Mesendoderm (in vitro differentiated cells): ENCODE data around the gene KANK4.

Source experiments
- DNase-seq: peaks from one replicate; pipeline ENCODE4 v3.0.0; 2013
- H2AK5ac ChIP-seq: 2 replicates; pipeline ENCODE4 v1.6.1; 2013; ENCODE audit warnings: low read length, inconsistent platforms
- H2BK120ac ChIP-seq: 2 replicates; pipeline ENCODE4 v1.6.1; 2013; ENCODE audit warnings: low read depth, mild to moderate bottlenecking, low read length, moderate library complexity, mixed read lengths
- H2BK15ac ChIP-seq: replicated peaks from 2 replicates; pipeline ENCODE4 v1.6.1; 2013; ENCODE audit warnings: low read depth, mild to moderate bottlenecking, moderate library complexity
- H2BK5ac ChIP-seq: 2 replicates; pipeline ENCODE4 v1.6.1; 2013; ENCODE audit warnings: low read length, inconsistent platforms
- H3K18ac ChIP-seq: 2 replicates; pipeline ENCODE4 v1.6.1; 2013; ENCODE audit warnings: mild to moderate bottlenecking, low read length, mixed read lengths
- H3K23ac ChIP-seq: one replicate; pipeline ENCODE4 v1.6.1; 2013; ENCODE audit warnings: low read length
- H3K27ac ChIP-seq: 2 replicates; pipeline ENCODE4 v1.5.1; 2013; ENCODE audit warnings: low read depth, mild to moderate bottlenecking, inconsistent platforms, low read length, moderate library complexity
- H3K27me3 ChIP-seq: 2 replicates; pipeline ENCODE4 v1.6.1; 2013; ENCODE audit warnings: low read length, control low read depth, mild to moderate bottlenecking, inconsistent platforms; ENCODE audit not compliant: insufficient read depth, poor library complexity
- H3K36me3 ChIP-seq: 2 replicates; pipeline ENCODE4 v1.6.1; 2013; ENCODE audit warnings: low read length, inconsistent platforms; ENCODE audit not compliant: control insufficient read depth, insufficient read depth
- H3K4ac ChIP-seq: one replicate; pipeline ENCODE4 v1.6.1; 2013; ENCODE audit warnings: low read depth, mild to moderate bottlenecking, low read length, moderate library complexity
- H3K4me1 ChIP-seq: 2 replicates; pipeline ENCODE4 v1.6.1; 2013; ENCODE audit warnings: low read depth, low read length, inconsistent platforms; ENCODE audit not compliant: control insufficient read depth
- H3K4me2 ChIP-seq: 2 replicates; pipeline ENCODE4 v1.6.1; 2013; ENCODE audit warnings: low read length
- H3K4me3 ChIP-seq: 2 replicates; pipeline ENCODE4 v1.5.1; 2013; ENCODE audit warnings: mild to moderate bottlenecking, low read length
- H3K56ac ChIP-seq: one replicate; pipeline ENCODE4 v1.6.1; 2013; ENCODE audit warnings: low read length
- H3K79me1 ChIP-seq: 2 replicates; pipeline ENCODE4 v1.6.1; 2013; ENCODE audit warnings: low read length, inconsistent platforms
- H3K79me2 ChIP-seq: 2 replicates; pipeline ENCODE4 v1.6.1; 2013; ENCODE audit warnings: mild to moderate bottlenecking, low read length; ENCODE audit not compliant: control insufficient read depth, insufficient read depth
- H3K9ac ChIP-seq: 2 replicates; pipeline ENCODE4 v1.6.1; 2013; ENCODE audit warnings: low read length, inconsistent platforms
- H4K5ac ChIP-seq: one replicate; pipeline ENCODE4 v1.6.1; 2013; ENCODE audit warnings: low read length
- H4K8ac ChIP-seq: one replicate; pipeline ENCODE4 v1.6.1; 2013; ENCODE audit warnings: low read depth, mild to moderate bottlenecking, control low read depth, low read length, moderate library complexity
- WGBS: extraction: QIAGEN DNeasy Blood & Tissue Kit; methylation state at CpG from one replicate; pipeline ENCODE4 v1.1.7; 2013; ENCODE audit warnings: low lambda C conversion rate, missing lambda C conversion rate; ENCODE audit not compliant: insufficient coverage; ENCODE audit errors: extremely low coverage; 5-methylcytosine and 5-hydroxymethylcytosine counted together

Gene KANK4

DNA sequence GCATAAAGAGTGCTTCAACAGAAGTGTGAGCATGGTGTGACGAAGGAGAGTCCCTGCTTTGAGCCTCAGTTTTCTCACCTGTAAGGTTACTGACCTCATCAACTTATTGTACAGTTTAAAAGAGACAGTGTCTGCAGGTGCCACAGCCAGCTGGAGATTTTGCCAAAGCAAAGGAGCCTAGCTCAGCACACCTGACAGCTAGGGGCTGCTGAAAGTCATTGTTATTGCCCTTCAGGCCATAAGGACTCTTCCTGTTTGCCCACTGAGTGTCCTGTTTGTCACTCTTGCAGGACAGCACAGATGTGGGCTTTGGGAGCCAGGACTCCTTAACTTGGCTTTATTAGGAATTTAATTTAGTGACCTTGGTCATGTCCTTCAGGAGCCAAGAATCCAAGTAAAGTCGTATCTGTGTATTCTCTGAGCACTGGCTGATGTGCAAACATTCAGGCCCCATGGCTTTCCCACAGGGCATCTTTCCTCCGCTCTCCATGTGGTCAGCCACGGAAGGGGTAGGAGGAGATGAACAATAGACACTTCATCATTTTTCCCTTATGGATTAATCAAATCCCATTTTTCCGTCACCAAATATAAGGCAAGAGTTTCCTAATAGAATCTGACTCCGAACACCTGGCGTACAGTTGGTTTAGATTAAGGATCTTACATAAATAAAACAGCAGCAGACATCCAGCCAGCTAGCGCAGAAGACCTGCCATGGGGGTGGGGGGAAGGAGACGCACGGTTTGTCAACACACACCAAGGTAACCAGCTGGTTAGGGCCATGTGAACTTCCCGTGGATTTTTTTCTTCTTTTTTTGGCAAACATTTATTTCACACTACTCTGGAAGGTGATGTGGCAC, 43.1 kb upstream of the KANK4 start:
- no peak overlapping the region for H2BK120ac ChIP-seq
- H4K5ac ChIP-seq: no peak overlapping the region
- no peaks in the 10 kb centered on the region for H3K27me3 ChIP-seq
- no peak overlapping the region for H3K9ac ChIP-seq
- H3K18ac ChIP-seq: no peak overlapping the region
- no peaks in the 10 kb centered on the region for H3K36me3 ChIP-seq
- H3K4me1 ChIP-seq: no peaks in the 10 kb centered on the region
- no peaks in the 10 kb centered on the region for H3K79me1 ChIP-seq
- H2AK5ac ChIP-seq: no peak overlapping the region
- no peaks in the 10 kb centered on the region for H3K79me2 ChIP-seq
- H3K4me2 ChIP-seq: no peak overlapping the region
- no peak overlapping the region for H2BK15ac ChIP-seq
- no peak overlapping the region for H3K27ac ChIP-seq
- no peak overlapping the region for H2BK5ac ChIP-seq
- H3K56ac ChIP-seq: no peak overlapping the region
- H4K8ac ChIP-seq: no peak overlapping the region
- H3K4ac ChIP-seq: no peak overlapping the region
- H3K4me3 ChIP-seq: no peak overlapping the region
- H3K23ac ChIP-seq: no peak overlapping the region
- DNase-seq: no peak
- WGBS: no CpG with 5 or more reads among the region's 11 CpGs

DNA sequence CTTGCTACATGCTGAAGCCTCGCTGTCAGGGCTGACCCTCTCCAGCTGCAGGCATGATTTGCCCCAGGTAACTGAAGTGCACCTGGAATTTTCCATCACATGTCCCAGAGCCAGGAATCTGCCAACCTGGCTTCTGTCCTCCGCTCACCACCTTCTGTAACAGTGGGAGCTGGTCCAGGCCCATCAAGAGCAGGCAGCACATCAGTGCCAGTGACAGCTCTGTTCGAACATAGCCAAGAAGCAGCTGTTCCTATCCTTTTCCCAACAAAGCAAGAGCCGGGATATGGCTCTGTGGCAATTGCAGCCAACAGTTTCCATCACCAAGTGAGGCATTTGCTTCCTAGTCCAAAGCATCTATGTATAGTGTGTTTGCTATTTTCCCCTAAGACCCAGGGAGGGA, 42.2 kb upstream of the KANK4 start:
- Histone ChIP-seq H3K4me3 (no peak overlapping the region), H3K18ac (no peak overlapping the region), H3K4me2 (no peak overlapping the region), H2BK15ac (no peak overlapping the region), H3K27me3 (no peaks in the 10 kb centered on the region), H4K8ac (no peak overlapping the region), H3K36me3 (no peaks in the 10 kb centered on the region), H3K4ac (no peak overlapping the region), H3K56ac (no peak overlapping the region), H3K27ac (no peak overlapping the region), H4K5ac (no peak overlapping the region), H3K9ac (no peak overlapping the region), H2BK5ac (no peak overlapping the region), H3K23ac (no peak overlapping the region), H2BK120ac (no peak overlapping the region), H3K79me2 (no peaks in the 10 kb centered on the region), H2AK5ac (no peak overlapping the region), H3K4me1 (no peaks in the 10 kb centered on the region), H3K79me1 (no peaks in the 10 kb centered on the region)
- no peak for DNase-seq
- no CpG with 5 or more reads among the region's 4 CpGs for WGBS

DNA sequence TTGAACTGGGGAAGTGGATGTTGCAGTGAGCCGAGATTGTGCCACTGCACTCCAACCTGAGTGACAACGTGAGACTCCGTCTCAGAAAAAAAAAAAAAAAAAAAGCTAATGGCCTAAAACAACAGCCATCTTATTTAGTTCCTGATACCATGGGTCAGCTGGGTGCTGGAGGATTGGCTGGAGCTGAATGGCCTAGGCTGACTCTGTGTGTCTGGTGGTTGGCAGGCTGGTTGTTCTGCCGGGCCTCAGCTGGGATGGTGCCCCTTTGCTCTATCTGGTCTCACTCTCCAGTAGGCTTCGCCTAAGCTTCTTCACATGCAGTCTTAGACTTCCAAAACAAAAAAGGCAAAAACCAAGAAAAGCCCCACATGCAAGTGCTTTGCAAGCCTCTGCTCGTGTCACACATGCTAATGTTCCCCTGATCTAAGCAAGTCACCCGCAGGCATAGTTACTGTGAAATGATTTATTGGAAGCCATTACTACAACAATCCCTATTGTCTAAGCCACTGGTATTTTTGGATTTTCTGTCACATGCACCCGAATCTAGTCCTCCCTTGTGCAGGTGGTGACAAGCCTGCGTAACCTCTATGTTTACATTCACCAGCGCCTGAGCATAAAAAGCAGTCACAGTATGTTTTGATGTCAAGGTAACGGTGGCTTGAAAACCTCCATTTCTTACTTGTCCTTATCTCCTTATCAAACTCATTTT, 39.6 kb upstream of the KANK4 start:
- Histone ChIP-seq H2BK15ac (no peak overlapping the region), H3K18ac (no peak overlapping the region), H3K4me2 (no peak overlapping the region), H4K8ac (no peak overlapping the region), H2AK5ac (no peak overlapping the region), H3K4me1 (no peaks in the 10 kb centered on the region), H3K9ac (no peak overlapping the region), H2BK5ac (no peak overlapping the region), H3K27ac (no peak overlapping the region), H3K79me1 (no peaks in the 10 kb centered on the region), H3K27me3 (no peaks in the 10 kb centered on the region), H3K23ac (peak overlapping the region; percentile 24), H3K79me2 (no peaks in the 10 kb centered on the region), H2BK120ac (no peak overlapping the region), H3K36me3 (no peaks in the 10 kb centered on the region), H3K4me3 (no peak overlapping the region), H4K5ac (no peak overlapping the region), H3K4ac (no peak overlapping the region), H3K56ac (no peak overlapping the region)
- no CpG with 5 or more reads among the region's 11 CpGs for WGBS
- DNase-seq: no peak

DNA sequence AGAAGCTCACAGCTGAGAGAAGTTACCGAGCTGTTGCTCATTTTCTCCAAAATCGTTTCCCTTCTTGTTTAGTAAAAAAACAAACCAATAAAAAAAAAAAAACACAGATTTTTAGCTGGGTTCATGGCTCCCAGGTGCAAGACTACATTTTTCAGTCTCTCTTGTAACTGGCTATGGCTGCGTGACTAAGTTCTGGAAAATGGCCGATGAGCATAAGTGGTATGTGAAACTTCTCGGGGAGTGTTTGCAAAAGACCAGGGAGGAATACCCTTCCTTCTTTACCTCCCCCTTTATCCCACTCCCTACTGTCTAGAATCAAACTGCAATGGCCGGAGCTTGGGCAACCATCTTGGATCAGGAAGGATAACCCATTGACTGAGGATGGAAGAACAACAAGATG, 38.7 kb upstream of the KANK4 start:
- Histone ChIP-seq H3K79me2 (no peaks in the 10 kb centered on the region), H3K79me1 (no peaks in the 10 kb centered on the region), H3K36me3 (no peaks in the 10 kb centered on the region), H4K8ac (no peak overlapping the region), H3K4me2 (no peak overlapping the region), H3K4ac (no peak overlapping the region), H2AK5ac (no peak overlapping the region), H2BK120ac (no peak overlapping the region), H3K18ac (no peak overlapping the region), H3K27me3 (no peaks in the 10 kb centered on the region), H3K23ac (no peak overlapping the region), H3K56ac (no peak overlapping the region), H3K9ac (no peak overlapping the region), H3K4me3 (no peak overlapping the region), H4K5ac (no peak overlapping the region), H3K27ac (no peak overlapping the region), H2BK5ac (no peak overlapping the region), H3K4me1 (no peaks in the 10 kb centered on the region), H2BK15ac (no peak overlapping the region)
- DNase-seq: no peak
- WGBS: no CpG with 5 or more reads among the region's 6 CpGs

DNA sequence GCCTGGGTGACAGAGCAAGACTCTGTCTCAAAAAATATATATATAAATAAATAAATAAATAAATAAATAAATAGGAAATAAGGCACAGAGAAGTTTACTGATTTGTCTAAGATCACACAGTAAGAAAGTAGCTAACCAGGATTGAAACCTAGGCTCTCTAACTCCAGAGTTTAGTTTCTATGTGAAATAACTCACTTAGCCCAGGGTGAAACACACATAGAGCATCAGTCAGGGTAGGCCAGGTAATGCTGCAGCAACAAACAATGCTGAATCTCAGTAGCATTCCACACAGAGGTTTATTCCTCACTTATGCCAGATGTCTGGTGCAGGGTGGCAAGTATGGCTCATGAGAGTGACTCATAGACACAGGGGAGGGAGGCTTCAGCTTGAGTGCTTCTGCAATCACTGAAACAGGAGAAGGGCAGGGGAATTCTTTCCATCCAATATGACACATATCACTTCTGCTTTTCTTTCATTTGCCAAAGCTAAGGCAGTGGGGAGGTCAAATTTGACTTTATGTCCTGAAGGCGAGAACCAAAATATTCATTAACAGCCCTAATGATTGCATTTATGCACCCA, 37.1 kb upstream of the KANK4 start:
- no peaks in the 10 kb centered on the region for H3K4me1 ChIP-seq
- H3K79me2 ChIP-seq: no peaks in the 10 kb centered on the region
- no peak overlapping the region for H3K56ac ChIP-seq
- no CpG with 5 or more reads among the region's 1 CpG for WGBS
- H4K8ac ChIP-seq: no peak overlapping the region
- no peaks in the 10 kb centered on the region for H3K79me1 ChIP-seq
- no peak overlapping the region for H3K4ac ChIP-seq
- no peak overlapping the region for H2BK15ac ChIP-seq
- no peak overlapping the region for H3K18ac ChIP-seq
- H3K27me3 ChIP-seq: no peaks in the 10 kb centered on the region
- H3K36me3 ChIP-seq: no peaks in the 10 kb centered on the region
- no peak overlapping the region for H3K9ac ChIP-seq
- H4K5ac ChIP-seq: no peak overlapping the region
- H3K27ac ChIP-seq: no peak overlapping the region
- H3K23ac ChIP-seq: no peak overlapping the region
- H3K4me2 ChIP-seq: no peak overlapping the region
- no peak overlapping the region for H2BK5ac ChIP-seq
- DNase-seq: peak; percentile 45
- H2BK120ac ChIP-seq: no peak overlapping the region
- H2AK5ac ChIP-seq: no peak overlapping the region
- H3K4me3 ChIP-seq: no peak overlapping the region
